Measurements from ENCODE around the gene CACNB2.

The CACNB2 gene

DNA sequence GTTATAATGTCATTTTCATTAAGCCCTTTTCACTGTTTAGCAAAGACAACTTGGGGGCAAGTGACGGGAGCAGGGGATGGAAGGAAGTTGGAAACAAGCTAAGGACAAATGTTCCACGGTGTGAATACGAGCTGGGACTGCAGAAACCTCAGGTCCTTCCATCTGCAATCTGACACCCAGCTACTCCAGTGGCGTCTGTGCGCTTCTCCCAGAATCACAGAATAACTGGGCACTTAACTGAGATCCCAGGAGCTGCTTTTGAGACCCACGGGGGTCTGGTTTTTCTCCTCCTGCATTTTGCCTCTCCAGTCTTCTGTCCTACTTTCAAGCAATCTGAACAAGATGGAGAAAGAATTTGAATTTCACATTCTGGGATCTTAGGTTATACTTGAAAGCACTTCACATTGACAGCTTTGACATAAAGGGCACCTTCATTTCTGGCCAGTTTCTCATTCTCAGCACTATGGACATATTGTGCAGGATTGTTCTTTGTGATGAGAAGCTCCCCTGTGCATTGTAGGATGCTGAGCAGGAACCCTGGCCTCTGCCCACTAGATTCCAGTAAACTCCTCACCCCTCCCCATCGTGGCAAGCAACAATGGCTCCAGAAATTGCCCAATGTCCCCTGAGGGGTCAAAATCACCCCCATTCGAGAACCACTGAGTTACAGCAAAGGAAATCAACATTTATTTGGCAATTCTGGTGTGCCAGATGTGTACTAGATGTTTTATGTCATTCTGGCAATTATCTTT, 194.1 kb downstream of the CACNB2 start:
- H3K4me1 ChIP-seq (ENCODE audit: control insufficient read depth, low read length), result peaks cover 21% of the 10 kb centered on the region
- H3K9me2 ChIP-seq (replicated peaks; ENCODE audit: control insufficient read depth, low read length), result no peaks in the 10 kb centered on the region
- no peak overlapping the region for H3K27ac ChIP-seq (ENCODE audit: low read depth, low read length)
- no peaks in the 10 kb centered on the region for H3F3A ChIP-seq (ENCODE audit: control insufficient read depth, insufficient read depth)
- no peaks in the 10 kb centered on the region for H3K79me2 ChIP-seq (ENCODE audit: control insufficient read depth, low read length)
- no peak overlapping the region for H3K4me2 ChIP-seq (ENCODE audit: low read length)
- no peaks in the 10 kb centered on the region for H3K27me3 ChIP-seq (ENCODE audit: control insufficient read depth, low read length)
- no peaks in the 10 kb centered on the region for H3K9me3 ChIP-seq (ENCODE audit: control insufficient read depth, insufficient read depth, low read length)
- no peaks in the 10 kb centered on the region for H3K36me3 ChIP-seq (ENCODE audit: control insufficient read depth, low read length)
- H3K4me3 ChIP-seq (ENCODE audit: low read length), result no peak overlapping the region
- TF ChIP-seq, protein P1, sequence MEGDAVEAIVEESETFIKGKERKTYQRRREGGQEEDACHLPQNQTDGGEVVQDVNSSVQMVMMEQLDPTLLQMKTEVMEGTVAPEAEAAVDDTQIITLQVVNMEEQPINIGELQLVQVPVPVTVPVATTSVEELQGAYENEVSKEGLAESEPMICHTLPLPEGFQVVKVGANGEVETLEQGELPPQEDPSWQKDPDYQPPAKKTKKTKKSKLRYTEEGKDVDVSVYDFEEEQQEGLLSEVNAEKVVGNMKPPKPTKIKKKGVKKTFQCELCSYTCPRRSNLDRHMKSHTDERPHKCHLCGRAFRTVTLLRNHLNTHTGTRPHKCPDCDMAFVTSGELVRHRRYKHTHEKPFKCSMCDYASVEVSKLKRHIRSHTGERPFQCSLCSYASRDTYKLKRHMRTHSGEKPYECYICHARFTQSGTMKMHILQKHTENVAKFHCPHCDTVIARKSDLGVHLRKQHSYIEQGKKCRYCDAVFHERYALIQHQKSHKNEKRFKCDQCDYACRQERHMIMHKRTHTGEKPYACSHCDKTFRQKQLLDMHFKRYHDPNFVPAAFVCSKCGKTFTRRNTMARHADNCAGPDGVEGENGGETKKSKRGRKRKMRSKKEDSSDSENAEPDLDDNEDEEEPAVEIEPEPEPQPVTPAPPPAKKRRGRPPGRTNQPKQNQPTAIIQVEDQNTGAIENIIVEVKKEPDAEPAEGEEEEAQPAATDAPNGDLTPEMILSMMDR (IDR thresholded peaks at IDR 0.05; ENCODE audit: low read depth, low read length, poor library complexity, severe bottlenecking), result no peak
- TF ChIP-seq EZH2phosphoT487 (IDR thresholded peaks at IDR 0.05; ENCODE audit: borderline replicate concordance, low read length), result no peak
- no peaks in the 10 kb centered on the region for H4K20me1 ChIP-seq (ENCODE audit: control insufficient read depth, insufficient read depth, low read depth, low read length)

DNA sequence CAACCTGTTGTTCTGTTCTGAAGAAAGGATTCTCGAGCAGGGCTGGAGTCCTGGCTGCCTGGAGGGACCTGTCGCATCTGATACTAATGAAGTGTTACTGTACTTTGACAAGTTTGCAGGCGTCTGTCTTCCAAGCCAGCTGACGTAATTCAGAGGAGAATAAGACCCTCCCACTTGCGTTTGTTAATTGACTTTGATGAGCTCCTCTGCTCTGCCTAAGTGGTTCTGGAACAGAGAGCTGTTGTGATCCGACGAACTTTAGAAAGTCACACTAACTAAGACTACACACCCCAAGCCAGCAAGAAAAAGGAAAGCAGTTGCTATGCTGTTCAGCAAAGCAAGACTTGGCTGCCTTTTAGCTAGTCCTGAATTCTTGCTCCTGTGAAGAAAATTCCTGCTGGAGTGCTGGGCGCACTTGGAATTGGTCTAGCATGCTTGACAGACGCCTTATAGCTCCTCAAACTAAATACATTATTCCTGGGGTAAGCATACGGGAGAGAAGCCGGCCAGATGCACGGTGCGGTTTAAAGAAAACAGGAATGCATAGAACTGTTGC, 200.3 kb downstream of the CACNB2 start:
- Histone ChIP-seq H3K4me2 (ENCODE audit: low read length) (no peak overlapping the region), H4K20me1 (ENCODE audit: control insufficient read depth, insufficient read depth, low read depth, low read length) (no peaks in the 10 kb centered on the region), H3F3A (ENCODE audit: control insufficient read depth, insufficient read depth) (no peaks in the 10 kb centered on the region), H3K27me3 (ENCODE audit: control insufficient read depth, low read length) (no peaks in the 10 kb centered on the region), H3K4me3 (ENCODE audit: low read length) (no peak overlapping the region), H3K4me1 (ENCODE audit: control insufficient read depth, low read length) (peaks cover 15% of the 10 kb centered on the region), H3K9me3 (ENCODE audit: control insufficient read depth, insufficient read depth, low read length) (no peaks in the 10 kb centered on the region), H3K36me3 (ENCODE audit: control insufficient read depth, low read length) (no peaks in the 10 kb centered on the region), H3K27ac (ENCODE audit: low read depth, low read length) (no peak overlapping the region), H3K9me2 (replicated peaks; ENCODE audit: control insufficient read depth, low read length) (no peaks in the 10 kb centered on the region), H3K79me2 (ENCODE audit: control insufficient read depth, low read length) (no peaks in the 10 kb centered on the region)
- TF ChIP-seq EZH2phosphoT487 (IDR thresholded peaks at IDR 0.05; ENCODE audit: borderline replicate concordance, low read length), result no peak
- TF ChIP-seq, protein P1 (IDR thresholded peaks at IDR 0.05; ENCODE audit: low read depth, low read length, poor library complexity, severe bottlenecking), result no peak

DNA sequence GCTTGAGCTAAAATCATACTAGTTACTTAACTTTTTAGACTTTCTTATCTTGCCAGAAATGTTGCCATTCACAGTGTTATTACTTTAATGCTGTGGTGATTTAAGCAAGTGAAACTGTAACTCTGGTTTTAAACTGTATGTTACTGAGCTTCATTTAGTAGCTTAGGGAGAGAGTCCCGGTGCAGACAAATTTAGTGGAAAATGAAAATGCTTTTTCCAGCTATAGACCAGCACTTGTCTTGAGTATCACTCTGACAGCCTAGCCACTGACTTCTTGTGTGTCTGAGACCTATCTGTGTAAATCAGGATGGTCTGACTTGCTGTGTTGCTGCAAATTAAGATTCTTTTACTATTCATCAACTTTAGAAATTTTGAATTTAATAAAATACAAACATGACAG, 200.8 kb downstream of the CACNB2 start:
- H3K9me3 ChIP-seq (ENCODE audit: control insufficient read depth, insufficient read depth, low read length), result no peaks in the 10 kb centered on the region
- no peaks in the 10 kb centered on the region for H3K79me2 ChIP-seq (ENCODE audit: control insufficient read depth, low read length)
- no peaks in the 10 kb centered on the region for H4K20me1 ChIP-seq (ENCODE audit: control insufficient read depth, insufficient read depth, low read depth, low read length)
- no peak overlapping the region for H3K4me2 ChIP-seq (ENCODE audit: low read length)
- H3K27ac ChIP-seq (ENCODE audit: low read depth, low read length), result no peak overlapping the region
- H3K4me3 ChIP-seq (ENCODE audit: low read length), result no peak overlapping the region
- no peak for TF ChIP-seq EZH2phosphoT487 (IDR thresholded peaks at IDR 0.05; ENCODE audit: borderline replicate concordance, low read length)
- TF ChIP-seq, protein P1 (IDR thresholded peaks at IDR 0.05; ENCODE audit: low read depth, low read length, poor library complexity, severe bottlenecking), result no peak
- H3K9me2 ChIP-seq (replicated peaks; ENCODE audit: control insufficient read depth, low read length), result no peaks in the 10 kb centered on the region
- H3K4me1 ChIP-seq (ENCODE audit: control insufficient read depth, low read length), result peaks cover 10% of the 10 kb centered on the region
- no peaks in the 10 kb centered on the region for H3K27me3 ChIP-seq (ENCODE audit: control insufficient read depth, low read length)
- H3K36me3 ChIP-seq (ENCODE audit: control insufficient read depth, low read length), result no peaks in the 10 kb centered on the region
- no peaks in the 10 kb centered on the region for H3F3A ChIP-seq (ENCODE audit: control insufficient read depth, insufficient read depth)

All from DOHH2 (cell line).